SU-DHL-6 (cell line): ENCODE results near the gene RASSF4.

Source experiments
- CTCF ChIP-seq: fragments of 200-600 bp; sonication (generic); IDR thresholded peaks from one replicate; pipeline ENCODE4 v1.5.1; 2017; ENCODE audit warnings: antibody characterized with exemption, mild to moderate bottlenecking, low read length, moderate library complexity; ENCODE audit not compliant: insufficient read depth, poor library complexity, severe bottlenecking
- EZH2phosphoT487 ChIP-seq: fragments of 200-600 bp; sonication (generic), shearing (Covaris generic); conservative IDR thresholded peaks from 2 replicates; pipeline ENCODE4 v1.6.1; 2018; ENCODE audit warnings: mild to moderate bottlenecking, antibody characterized with exemption, low read length, moderate library complexity, mixed read lengths

- TF ChIP-seq CTCF, result no peak
- TF ChIP-seq EZH2phosphoT487, result no peak
These were observed 25.9 kb upstream of the RASSF4 start for GRCh38 chr10:44933451-44934321.
